Measurements from ENCODE around the gene IFNK. TPM values are rescaled to one million over a fixed set of nuclear protein-coding genes. Genes with fewer than 3 reads are reported as not detected.

Gene IFNK
- total and polyA plus RNA-seq, 12 donors, result not detected

DNA sequence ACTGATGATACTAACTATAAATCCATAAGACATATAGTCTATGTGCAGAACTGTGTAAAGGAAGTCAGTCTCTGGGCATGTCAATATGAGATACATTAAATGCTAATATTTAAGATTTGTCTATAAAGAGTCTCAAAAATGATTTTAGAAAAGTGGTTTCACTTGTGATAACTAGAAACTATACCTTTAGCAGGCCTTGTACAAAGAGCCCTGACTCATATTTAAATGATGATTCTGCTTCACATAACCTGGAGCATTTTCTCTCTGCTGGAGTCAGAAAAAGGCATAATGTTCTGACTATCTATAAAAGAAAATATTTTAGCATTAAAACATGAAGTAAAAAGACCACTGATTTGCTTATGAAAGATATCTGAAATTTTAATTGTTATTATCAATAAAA, 34.2 kb downstream of the IFNK start:
- H3K4me1 ChIP-seq, result peaks cover 0 to 2% (median 0%) of the 10 kb centered on the region in 9 donors
- intact Hi-C loops (cut with DNase I), result loop anchor here in 1 of 10 donors (10.0 kb wide), 1 partner anchor 534 kb away; no protein-coding TSS in a partner anchor
- TF ChIP-seq, protein P1, sequence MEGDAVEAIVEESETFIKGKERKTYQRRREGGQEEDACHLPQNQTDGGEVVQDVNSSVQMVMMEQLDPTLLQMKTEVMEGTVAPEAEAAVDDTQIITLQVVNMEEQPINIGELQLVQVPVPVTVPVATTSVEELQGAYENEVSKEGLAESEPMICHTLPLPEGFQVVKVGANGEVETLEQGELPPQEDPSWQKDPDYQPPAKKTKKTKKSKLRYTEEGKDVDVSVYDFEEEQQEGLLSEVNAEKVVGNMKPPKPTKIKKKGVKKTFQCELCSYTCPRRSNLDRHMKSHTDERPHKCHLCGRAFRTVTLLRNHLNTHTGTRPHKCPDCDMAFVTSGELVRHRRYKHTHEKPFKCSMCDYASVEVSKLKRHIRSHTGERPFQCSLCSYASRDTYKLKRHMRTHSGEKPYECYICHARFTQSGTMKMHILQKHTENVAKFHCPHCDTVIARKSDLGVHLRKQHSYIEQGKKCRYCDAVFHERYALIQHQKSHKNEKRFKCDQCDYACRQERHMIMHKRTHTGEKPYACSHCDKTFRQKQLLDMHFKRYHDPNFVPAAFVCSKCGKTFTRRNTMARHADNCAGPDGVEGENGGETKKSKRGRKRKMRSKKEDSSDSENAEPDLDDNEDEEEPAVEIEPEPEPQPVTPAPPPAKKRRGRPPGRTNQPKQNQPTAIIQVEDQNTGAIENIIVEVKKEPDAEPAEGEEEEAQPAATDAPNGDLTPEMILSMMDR (IDR thresholded peaks at IDR 0.05), result no peak
- ATAC-seq (no peak), DNase-seq (no peak)
- peaks cover 0 to 99% (median 33%) of the 10 kb centered on the region in 9 donors for H3K36me3 ChIP-seq
- H3K27me3 ChIP-seq, result no peaks in the 10 kb centered on the region
- no peak overlapping the region for H3K27ac ChIP-seq
- no peak overlapping the region for H3K4me3 ChIP-seq
- no peaks in the 10 kb centered on the region for H3K9me3 ChIP-seq

DNA sequence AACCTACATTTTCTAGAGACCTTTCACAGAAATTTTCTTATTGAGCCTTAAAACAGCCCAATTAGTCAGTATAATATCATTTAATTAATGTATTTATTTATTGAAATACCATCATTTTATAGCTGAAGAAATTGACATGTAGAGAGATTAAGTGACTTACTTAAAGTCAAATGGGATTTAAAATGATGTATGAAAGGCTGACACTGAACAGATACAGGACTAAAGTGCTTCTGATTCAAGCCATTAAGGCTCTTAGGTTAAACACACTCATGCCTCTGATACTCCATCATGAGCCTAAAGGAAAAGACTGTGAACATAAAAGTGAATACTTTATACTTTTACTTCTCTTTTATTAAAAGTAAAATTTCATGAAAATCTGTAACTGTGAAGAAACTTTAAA, 36.4 kb downstream of the IFNK start:
- TF ChIP-seq, protein P1 (IDR thresholded peaks at IDR 0.05), result no peak
- H3K4me1 ChIP-seq, result peaks cover 0 to 18% (median 0%) of the 10 kb centered on the region in 9 donors
- H3K27ac ChIP-seq, result no peak overlapping the region
- no peaks in the 10 kb centered on the region for H3K27me3 ChIP-seq
- H3K4me3 ChIP-seq, result no peak overlapping the region
- intact Hi-C loops (cut with DNase I), result no loop called here
- ATAC-seq (no peak), DNase-seq (no peak)
- H3K9me3 ChIP-seq, result no peaks in the 10 kb centered on the region
- H3K36me3 ChIP-seq, result peaks cover 0 to 99% (median 33%) of the 10 kb centered on the region in 9 donors

DNA sequence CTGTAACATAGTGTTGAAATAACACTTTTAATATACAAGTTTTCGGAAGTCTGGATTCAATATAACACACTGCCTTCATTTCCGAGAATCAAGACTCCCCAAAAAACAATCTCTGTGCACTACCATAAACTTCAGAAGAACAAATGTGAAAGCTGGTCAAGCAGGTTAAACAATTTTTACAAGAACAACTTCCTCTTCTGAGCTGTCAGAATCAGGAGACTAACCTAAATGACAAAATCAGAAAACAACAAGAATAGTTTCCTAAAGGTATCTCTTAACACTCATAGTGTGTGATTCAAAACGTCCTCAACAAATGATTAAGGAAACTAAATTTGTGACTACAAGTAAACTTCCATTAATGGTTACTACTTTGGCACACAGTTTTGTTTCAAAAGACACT, 37.6 kb downstream of the IFNK start:
- TF ChIP-seq, protein P1 (IDR thresholded peaks at IDR 0.05), result no peak
- H3K36me3 ChIP-seq, result peaks cover 0 to 99% (median 35%) of the 10 kb centered on the region in 9 donors
- H3K9me3 ChIP-seq, result no peaks in the 10 kb centered on the region
- H3K4me1 ChIP-seq, result peaks cover 0 to 30% (median 0%) of the 10 kb centered on the region in 9 donors
- intact Hi-C loops (cut with DNase I), result no loop called here
- 75 to 80% methylated on average over 3 of the region's 3 CpGs for WGBS, 2 donors
- no peaks in the 10 kb centered on the region for H3K27me3 ChIP-seq
- no peak overlapping the region for H3K27ac ChIP-seq
- ATAC-seq, result no peak
- DNase-seq, result no peak
- H3K4me3 ChIP-seq, result no peak overlapping the region

DNA sequence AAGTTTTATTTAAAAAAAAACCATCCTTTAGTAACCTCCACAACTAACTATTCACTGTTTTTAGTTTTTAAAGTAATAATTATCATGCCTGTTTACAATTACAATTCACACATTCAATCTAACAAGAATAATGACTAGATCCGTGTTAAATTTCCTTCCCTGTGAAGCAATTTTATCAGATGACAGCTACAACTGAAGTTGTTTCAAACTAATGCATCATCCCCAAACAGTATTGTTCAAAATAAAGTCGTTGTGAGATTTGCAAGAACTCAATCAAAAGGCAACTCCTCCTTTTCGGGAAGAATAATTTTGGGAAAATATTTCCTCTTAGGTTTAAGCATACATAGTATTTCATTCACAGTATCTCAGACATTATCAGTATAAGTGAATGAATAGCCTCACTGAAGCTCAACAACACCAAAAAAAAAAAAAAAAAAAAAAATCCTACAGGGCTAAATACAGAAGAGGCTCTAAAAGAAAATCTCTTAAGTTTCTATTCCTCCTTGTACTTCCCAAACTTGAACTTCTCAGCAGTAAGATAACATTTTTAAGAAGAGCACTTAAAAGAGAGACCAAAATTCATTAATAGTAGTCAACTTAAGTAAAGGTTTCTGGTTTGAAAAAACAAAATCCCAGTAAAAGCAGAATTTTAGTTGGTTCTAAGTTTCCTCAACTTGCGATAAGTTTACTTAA, 39.8 kb downstream of the IFNK start:
- Histone ChIP-seq H3K9me3 (no peaks in the 10 kb centered on the region), H3K4me3 (no peak overlapping the region), H3K27ac (peak overlapping the region in 1 of 10 donors; percentile 84), H3K27me3 (no peaks in the 10 kb centered on the region), H3K4me1 (peaks cover 0 to 44% (median 0%) of the 10 kb centered on the region in 9 donors), H3K36me3 (peaks cover 0 to 82% (median 25%) of the 10 kb centered on the region in 9 donors)
- ATAC-seq, result no peak
- DNase-seq, result no peak
- intact Hi-C loops (cut with DNase I), result no loop called here
- 86 to 88% methylated on average over 4 of the region's 4 CpGs for WGBS, 2 donors
- TF ChIP-seq, protein P1 (IDR thresholded peaks at IDR 0.05), result no peak
